WTC11 (cell line): ENCODE data around the gene C1QL2. TPM values are rescaled to one million over a fixed set of nuclear protein-coding genes. Genes with fewer than 3 reads are reported as not detected.

Experiments used
- ATAC-seq: fragments of 200-7000 bp; cut with Tn5 transposase; 2 replicates; pipeline ENCODE4 v1.10.0; 2021; ENCODE audit warnings: mild to moderate bottlenecking, moderate library complexity
- CTCF ChIA-PET: fragments of 300-600 bp; sonication (Branson Sonifier 250); formaldehyde crosslinking; loops from one replicate; lab custom pipeline; 2021; ENCODE audit warnings: antibody characterized with exemption; lab: Charles Lee
- POLR2A ChIA-PET: fragments of 350-600 bp; sonication (Branson Sonifier 250); formaldehyde crosslinking; loops from one replicate; lab custom pipeline; 2021; ENCODE audit warnings: antibody characterized with exemption; lab: Charles Lee
- DNase-seq: peaks from one replicate; pipeline ENCODE4 v3.0.0; 2021; ENCODE audit warnings: low spot score
- H3K27ac Mint-ChIP-seq: 2 replicates; pipeline ENCODE4 v1.8.0; 2021; ENCODE audit warnings: mixed read lengths
- H3K27me3 Mint-ChIP-seq: 2 replicates; pipeline ENCODE4 v1.8.0; 2021; ENCODE audit warnings: low read depth, mild to moderate bottlenecking, moderate library complexity, mixed read lengths
- H3K36me3 Mint-ChIP-seq: 2 replicates; pipeline ENCODE4 v1.8.0; 2021; ENCODE audit warnings: mixed read lengths
- H3K4me1 Mint-ChIP-seq: 2 replicates; pipeline ENCODE4 v1.8.0; 2022; ENCODE audit warnings: mixed read lengths
- H3K4me3 Mint-ChIP-seq: 2 replicates; pipeline ENCODE4 v1.8.0; 2021; ENCODE audit warnings: mild to moderate bottlenecking, moderate library complexity, mixed read lengths
- H3K9me3 Mint-ChIP-seq: 2 replicates; pipeline ENCODE4 v1.8.0; 2021; ENCODE audit warnings: mixed read lengths
- ATF3 ChIP-seq: sonication (generic); formaldehyde crosslinking; conservative IDR thresholded peaks from 2 replicates; pipeline ENCODE4 v1.8.1; 2022; ENCODE audit warnings: mild to moderate bottlenecking, missing genetic modification reagents
- E2F1 ChIP-seq: sonication (generic); formaldehyde crosslinking; IDR thresholded peaks from 2 replicates; pipeline ENCODE4 v1.8.0; 2022; ENCODE audit warnings: mild to moderate bottlenecking, missing genetic modification reagents
- EMX1 ChIP-seq: fragments of 250-450 bp; sonication (Bioruptor Pico); IDR thresholded peaks from 2 replicates; pipeline ENCODE4 v1.8.0; 2021; ENCODE audit warnings: mild to moderate bottlenecking
- GRHL2 ChIP-seq: fragments of 250-450 bp; sonication (Bioruptor Pico); IDR thresholded peaks from 2 replicates; pipeline ENCODE4 v1.8.0; 2022; ENCODE audit warnings: mild to moderate bottlenecking, moderate library complexity; ENCODE audit not compliant: insufficient replicate concordance, severe bottlenecking
- IRF1 ChIP-seq: sonication (generic); formaldehyde crosslinking; IDR thresholded peaks from 2 replicates; pipeline ENCODE4 v1.8.0; 2023; ENCODE audit warnings: missing genetic modification reagents
- MLX ChIP-seq: sonication (generic); formaldehyde crosslinking; IDR thresholded peaks from 2 replicates; pipeline ENCODE4 v1.8.1; 2023; ENCODE audit warnings: mild to moderate bottlenecking, missing genetic modification reagents, moderate library complexity
- MYBL2 ChIP-seq: sonication (generic); formaldehyde crosslinking; IDR thresholded peaks from 2 replicates; pipeline ENCODE4 v1.8.1; 2023; ENCODE audit warnings: mild to moderate bottlenecking, moderate library complexity, missing genetic modification reagents
- NFATC4 ChIP-seq: fragments of 250-450 bp; sonication (Bioruptor Pico); IDR thresholded peaks from 2 replicates; pipeline ENCODE4 v1.9.0; 2021; ENCODE audit warnings: mild to moderate bottlenecking
- NR1H2 ChIP-seq: sonication (generic); formaldehyde crosslinking; IDR thresholded peaks from 2 replicates; pipeline ENCODE4 v1.9.0; 2021; ENCODE audit warnings: mild to moderate bottlenecking, moderate library complexity, missing genetic modification reagents
- NR3C1 ChIP-seq: sonication (generic); formaldehyde crosslinking; conservative IDR thresholded peaks from 2 replicates; pipeline ENCODE4 v1.8.1; 2023; ENCODE audit warnings: low read depth, mild to moderate bottlenecking, missing genetic modification reagents
- PREB ChIP-seq: sonication (generic); formaldehyde crosslinking; IDR thresholded peaks from 2 replicates; pipeline ENCODE4 v1.8.1; 2022; ENCODE audit warnings: mild to moderate bottlenecking, missing genetic modification reagents, moderate library complexity, borderline replicate concordance
- RELA ChIP-seq: sonication (generic); formaldehyde crosslinking; IDR thresholded peaks from 2 replicates; pipeline ENCODE4 v1.8.1; 2022; ENCODE audit warnings: missing genetic modification reagents, mild to moderate bottlenecking, borderline replicate concordance
- SOX15 ChIP-seq: fragments of 250-450 bp; sonication (Bioruptor Pico); IDR thresholded peaks from 2 replicates; pipeline ENCODE4 v1.9.0; 2021; ENCODE audit warnings: mild to moderate bottlenecking
- ZNF121 ChIP-seq: sonication (generic); formaldehyde crosslinking; IDR thresholded peaks from 2 replicates; pipeline ENCODE4 v1.8.0; 2023; ENCODE audit warnings: missing genetic modification reagents
- ZNF263 ChIP-seq: sonication (generic); formaldehyde crosslinking; IDR thresholded peaks from 2 replicates; pipeline ENCODE4 v1.8.1; 2022; ENCODE audit warnings: low read depth, mild to moderate bottlenecking, moderate library complexity, missing genetic modification reagents
- ZNF281 ChIP-seq: sonication (generic); formaldehyde crosslinking; IDR thresholded peaks from 2 replicates; pipeline ENCODE4 v1.8.0; 2023; ENCODE audit warnings: mild to moderate bottlenecking, missing genetic modification reagents
- ZNF423 ChIP-seq: fragments of 250-450 bp; sonication (Bioruptor Pico); IDR thresholded peaks from 2 replicates; pipeline ENCODE4 v2.1.2; 2022; ENCODE audit warnings: mild to moderate bottlenecking, moderate library complexity
- ZNF512 ChIP-seq: sonication (generic); formaldehyde crosslinking; IDR thresholded peaks from 2 replicates; pipeline ENCODE4 v1.8.1; 2022; ENCODE audit warnings: missing genetic modification reagents, borderline replicate concordance
- ZNF671 ChIP-seq: fragments of 250-450 bp; sonication (Bioruptor Pico); IDR thresholded peaks from 2 replicates; pipeline ENCODE4 v1.8.0; 2021; ENCODE audit warnings: mild to moderate bottlenecking
- total RNA-seq: library from RNA; stranded (reverse); gene quantifications from 3 replicates; pipeline ENCODE4 v1.2.3, GENCODE V29; 2021

C1QL2 gene
- total RNA-seq, 1 experiment from 2014 or later, result 1.0 TPM

GRCh38 chr2:119142824-119143223 lies 15.7 kb downstream of the C1QL2 start (continued):
- TF ChIP-seq ATF3 (CRISPR knock-in tag) (no peak), EMX1 (CRISPR knock-in tag) (no peak), RELA (CRISPR knock-in tag) (no peak)
- TF ChIP-seq, all 79 proteins: peak for 0

- CTCF ChIA-PET, result interaction anchor here (0.7 to 2.8 kb wide), 5 partner anchors 10 to 256 kb away, joined by 3 to 19 read pairs (median 3); no protein-coding TSS in a partner anchor
- no peak overlapping the region for H3K4me3 Mint-ChIP-seq
- TF ChIP-seq GRHL2 (no peak), ZNF423 (no peak), ZNF263 (CRISPR knock-in tag) (no peak), ZNF121 (CRISPR knock-in tag) (no peak), SOX15 (CRISPR knock-in tag) (no peak), ZNF281 (CRISPR knock-in tag) (no peak)
- H3K4me1 Mint-ChIP-seq, result peaks cover 18% of the 10 kb centered on the region
- no peaks in the 10 kb centered on the region for H3K9me3 Mint-ChIP-seq
- H3K36me3 Mint-ChIP-seq, result no peaks in the 10 kb centered on the region
- POLR2A ChIA-PET, result no interaction called here
- DNase-seq, result no peak
- H3K27ac Mint-ChIP-seq, result no peak overlapping the region
- ATAC-seq, result no peak
- peaks cover 9% of the 10 kb centered on the region for H3K27me3 Mint-ChIP-seq
Observed at GRCh38 chr2:119137502-119137901, 21.0 kb downstream of the C1QL2 start.

- no peak for TF ChIP-seq PREB (CRISPR knock-in tag)
- no peak for TF ChIP-seq E2F1 (CRISPR knock-in tag)
- TF ChIP-seq NFATC4 (CRISPR knock-in tag), result no peak
- TF ChIP-seq RELA (CRISPR knock-in tag), result no peak
- TF ChIP-seq ZNF671 (CRISPR knock-in tag), result no peak
- TF ChIP-seq NR1H2 (CRISPR knock-in tag), result no peak
- TF ChIP-seq ZNF121 (CRISPR knock-in tag), result no peak
- no peak for TF ChIP-seq MYBL2
- no peak for TF ChIP-seq ZNF512 (CRISPR knock-in tag)
- TF ChIP-seq NR3C1 (CRISPR knock-in tag), result no peak
- TF ChIP-seq MLX (CRISPR knock-in tag), result no peak
- TF ChIP-seq ZNF281 (CRISPR knock-in tag), result no peak
- no peak for TF ChIP-seq ATF3 (CRISPR knock-in tag)
- TF ChIP-seq IRF1 (CRISPR knock-in tag), result no peak
- ATAC-seq (no peak), DNase-seq (no peak)
- CTCF ChIA-PET, result interaction anchor here (0.8 to 2.8 kb wide), 3 partner anchors 10 to 255 kb away, joined by 3 to 19 read pairs (median 3); no protein-coding TSS in a partner anchor
- Mint-ChIP-seq H3K36me3 (no peaks in the 10 kb centered on the region), H3K27me3 (peaks cover 9% of the 10 kb centered on the region), H3K27ac (no peak overlapping the region), H3K4me3 (no peak overlapping the region), H3K9me3 (no peaks in the 10 kb centered on the region), H3K4me1 (peaks cover 14% of the 10 kb centered on the region)
- POLR2A ChIA-PET, result no interaction called here
Observed at GRCh38 chr2:119136872-119137271, 21.7 kb downstream of the C1QL2 start.
